Measurements from ENCODE around the gene IGHMBP2. TPM values are rescaled to one million over a fixed set of nuclear protein-coding genes. Genes with fewer than 3 reads are reported as not detected.
A peak's percentile ranks its signal among the peaks of the same experiment; 100 is the strongest.

Gene IGHMBP2
- total RNA-seq, 4 donors from 2014 or later = 9.7 to 15.3 (median 12.8) TPM

DNA sequence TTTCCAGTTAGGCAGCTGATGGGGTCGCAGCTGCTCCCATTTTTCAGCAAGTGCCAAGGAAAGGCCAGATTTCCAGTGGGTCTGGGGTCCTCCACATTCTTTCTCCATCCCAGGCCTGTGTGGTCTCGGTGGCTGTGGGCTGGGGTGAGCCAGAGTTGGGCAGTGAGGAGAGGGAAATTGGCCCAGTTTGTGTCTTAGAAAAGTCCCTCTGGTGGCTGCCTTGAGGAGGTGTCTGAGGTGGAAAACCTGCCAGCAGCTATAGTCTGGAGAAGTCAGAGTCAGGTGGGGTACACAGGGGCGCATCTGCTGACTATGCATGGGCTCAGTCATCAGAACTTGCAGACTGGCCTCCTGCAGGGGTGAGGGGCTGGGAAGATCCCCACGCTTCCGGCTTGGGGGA lies 46.6 kb downstream of the IGHMBP2 start:
- WGBS, 2 donors = 58 to 84% methylated on average over 2 to 4 of the region's 5 CpGs
- Histone ChIP-seq H3K9me3 (no peaks in the 10 kb centered on the region), H3K4me1 (peaks cover 12 to 27% (median 16%) of the 10 kb centered on the region in 3 donors), H3K4me3 (no peak overlapping the region), H3K36me3 (no peaks in the 10 kb centered on the region), H3K27ac (no peak overlapping the region), H3K27me3 (no peaks in the 10 kb centered on the region)
- intact Hi-C loops (cut with DNase I) = no loop called here
- no peak for TF ChIP-seq POLR2A (IDR thresholded peaks at IDR 0.05)
- TF ChIP-seq, protein P1, sequence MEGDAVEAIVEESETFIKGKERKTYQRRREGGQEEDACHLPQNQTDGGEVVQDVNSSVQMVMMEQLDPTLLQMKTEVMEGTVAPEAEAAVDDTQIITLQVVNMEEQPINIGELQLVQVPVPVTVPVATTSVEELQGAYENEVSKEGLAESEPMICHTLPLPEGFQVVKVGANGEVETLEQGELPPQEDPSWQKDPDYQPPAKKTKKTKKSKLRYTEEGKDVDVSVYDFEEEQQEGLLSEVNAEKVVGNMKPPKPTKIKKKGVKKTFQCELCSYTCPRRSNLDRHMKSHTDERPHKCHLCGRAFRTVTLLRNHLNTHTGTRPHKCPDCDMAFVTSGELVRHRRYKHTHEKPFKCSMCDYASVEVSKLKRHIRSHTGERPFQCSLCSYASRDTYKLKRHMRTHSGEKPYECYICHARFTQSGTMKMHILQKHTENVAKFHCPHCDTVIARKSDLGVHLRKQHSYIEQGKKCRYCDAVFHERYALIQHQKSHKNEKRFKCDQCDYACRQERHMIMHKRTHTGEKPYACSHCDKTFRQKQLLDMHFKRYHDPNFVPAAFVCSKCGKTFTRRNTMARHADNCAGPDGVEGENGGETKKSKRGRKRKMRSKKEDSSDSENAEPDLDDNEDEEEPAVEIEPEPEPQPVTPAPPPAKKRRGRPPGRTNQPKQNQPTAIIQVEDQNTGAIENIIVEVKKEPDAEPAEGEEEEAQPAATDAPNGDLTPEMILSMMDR (IDR thresholded peaks at IDR 0.05) = peak in 4 of 6 experiments; percentile 14 to 31 (median 15)
- no peak for DNase-seq

DNA sequence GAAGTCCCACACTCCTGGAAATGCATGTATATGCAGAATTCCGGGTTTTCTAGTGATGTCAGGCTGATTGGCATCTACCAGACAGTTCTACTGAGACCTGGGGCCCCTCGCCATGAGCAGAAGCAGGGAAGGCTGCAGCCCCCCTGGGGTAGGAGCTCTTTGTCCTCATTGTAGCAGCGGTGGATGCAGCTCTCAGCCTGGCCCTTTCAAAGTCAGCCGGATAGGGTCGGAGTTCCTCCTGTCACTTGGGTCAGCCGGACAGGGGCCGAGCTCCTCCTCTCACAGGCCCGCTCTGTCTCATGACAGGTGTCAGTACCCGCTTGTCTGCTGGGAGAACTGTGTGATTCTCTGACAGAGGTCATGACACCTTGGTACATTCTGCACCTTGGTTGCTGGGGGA lies 47.1 kb downstream of the IGHMBP2 start:
- DNase-seq = no peak
- no peak overlapping the region for H3K4me3 ChIP-seq
- H3K9me3 ChIP-seq = no peaks in the 10 kb centered on the region
- no peaks in the 10 kb centered on the region for H3K36me3 ChIP-seq
- no peak overlapping the region for H3K27ac ChIP-seq
- TF ChIP-seq, protein P1 (IDR thresholded peaks at IDR 0.05) = no peak
- no peak for TF ChIP-seq POLR2A (IDR thresholded peaks at IDR 0.05)
- H3K27me3 ChIP-seq = no peaks in the 10 kb centered on the region
- intact Hi-C loops (cut with DNase I) = no loop called here
- WGBS, 2 donors = 79 to 80% methylated on average over 2 to 9 of the region's 9 CpGs
- H3K4me1 ChIP-seq = peaks cover 17 to 32% (median 21%) of the 10 kb centered on the region in 3 donors

DNA sequence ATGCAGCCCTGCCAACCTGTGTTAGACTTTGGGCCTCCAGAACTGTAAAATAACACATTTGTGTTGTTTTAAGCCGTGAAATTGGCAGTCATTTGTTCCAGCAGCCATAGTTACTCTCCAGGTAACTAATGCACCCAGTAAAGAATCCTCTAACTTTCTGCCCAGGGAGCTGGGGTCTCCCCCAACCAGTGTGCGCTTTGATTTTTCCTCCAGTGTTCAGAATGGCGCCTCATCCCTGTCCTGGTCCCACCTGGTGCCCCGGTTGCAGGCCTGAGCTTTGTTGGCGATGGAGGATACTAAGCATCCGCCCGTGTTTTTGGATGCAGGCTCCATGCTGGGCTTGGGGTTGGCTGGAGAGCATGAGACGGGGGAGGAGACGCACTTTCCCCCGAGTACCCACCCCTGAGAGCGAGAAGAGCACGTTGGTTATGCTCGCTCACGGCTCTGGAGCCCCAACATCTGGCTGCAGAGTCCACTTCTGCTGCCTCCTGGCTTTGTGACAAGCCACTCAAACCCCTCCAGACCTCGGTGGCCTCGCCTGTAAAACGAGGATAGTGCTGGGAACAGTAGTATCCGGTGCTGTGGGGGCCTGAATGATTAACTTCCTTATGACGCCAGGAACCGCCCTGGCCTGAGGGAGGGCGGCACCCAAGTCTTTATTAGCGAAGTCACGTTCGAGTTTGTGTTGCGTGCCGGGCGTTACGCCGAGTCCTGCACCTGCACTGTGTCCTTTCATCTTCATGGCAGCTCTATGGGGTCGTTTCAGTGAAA lies 51.3 kb downstream of the IGHMBP2 start:
- intact Hi-C loops (cut with DNase I) = no loop called here
- Histone ChIP-seq H3K4me1 (peaks cover 9 to 20% (median 10%) of the 10 kb centered on the region in 3 donors), H3K4me3 (peak overlapping the region in 1 of 4 donors; percentile 21), H3K9me3 (no peaks in the 10 kb centered on the region), H3K36me3 (no peaks in the 10 kb centered on the region), H3K27me3 (peaks cover 0 to 4% (median 0%) of the 10 kb centered on the region in 4 donors), H3K27ac (no peak overlapping the region)
- TF ChIP-seq, protein P1 (IDR thresholded peaks at IDR 0.05) = no peak
- TF ChIP-seq POLR2A (IDR thresholded peaks at IDR 0.05) = no peak
- no peak for DNase-seq
- WGBS, 2 donors = 40 to 44% methylated on average over 5 to 6 of the region's 30 CpGs

DNA sequence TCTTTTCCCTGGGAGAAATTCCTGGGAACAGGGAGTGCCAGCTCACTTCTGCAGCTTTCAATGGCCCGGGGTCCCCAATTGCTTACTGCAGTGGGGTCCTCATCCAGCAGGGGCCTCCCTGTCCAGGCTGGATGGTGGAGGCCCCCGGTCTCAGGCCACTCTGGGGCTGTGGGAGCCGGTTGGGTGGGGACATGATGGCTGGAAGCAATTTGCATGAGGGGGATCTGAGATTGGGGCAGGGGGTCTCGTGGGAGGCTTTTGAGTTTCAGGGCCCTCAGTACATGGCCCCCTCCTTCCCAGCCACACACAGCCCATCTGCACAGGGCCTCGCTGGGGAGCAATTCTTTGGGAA lies 51.9 kb downstream of the IGHMBP2 start:
- H3K27me3 ChIP-seq = peaks cover 0 to 4% (median 0%) of the 10 kb centered on the region in 4 donors
- intact Hi-C loops (cut with DNase I) = no loop called here
- H3K36me3 ChIP-seq = no peaks in the 10 kb centered on the region
- WGBS, 2 donors = 27 to 33% methylated on average over 1 to 3 of the region's 5 CpGs
- no peak for TF ChIP-seq POLR2A (IDR thresholded peaks at IDR 0.05)
- TF ChIP-seq, protein P1 (IDR thresholded peaks at IDR 0.05) = no peak
- H3K9me3 ChIP-seq = no peaks in the 10 kb centered on the region
- H3K27ac ChIP-seq = no peak overlapping the region
- H3K4me1 ChIP-seq = peaks cover 9 to 20% (median 10%) of the 10 kb centered on the region in 3 donors
- DNase-seq = no peak
- H3K4me3 ChIP-seq = peak overlapping the region in 1 of 4 donors; percentile 21

DNA sequence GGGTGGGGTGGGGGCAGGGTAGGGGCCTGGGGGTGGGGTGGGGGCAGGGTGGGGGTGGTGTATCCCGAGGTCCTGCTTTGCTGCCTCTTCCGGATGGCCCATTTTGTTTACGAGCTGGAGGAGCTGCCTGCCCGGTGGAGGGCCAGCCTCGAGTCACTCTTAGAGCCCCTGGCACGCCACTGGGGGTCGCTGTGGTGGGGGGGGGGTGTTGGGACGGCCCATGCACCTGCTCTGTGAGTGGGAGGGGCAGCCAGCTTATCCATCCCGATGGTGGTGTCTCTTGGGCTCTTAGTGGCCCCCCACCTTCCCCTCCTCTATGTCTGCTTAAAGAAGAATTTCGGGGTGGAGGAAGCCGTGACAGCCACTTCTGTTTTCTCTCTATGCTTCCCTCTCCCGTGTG lies 52.5 kb downstream of the IGHMBP2 start:
- TF ChIP-seq, protein P1 (IDR thresholded peaks at IDR 0.05) = no peak
- no peak for TF ChIP-seq POLR2A (IDR thresholded peaks at IDR 0.05)

More for the DNA sequence above, 52.5 kb downstream of the IGHMBP2 start:
- 20% methylated on average over 1 of the region's 12 CpGs; no CpG with 5 or more reads in 1 of the 2 donors for WGBS, 2 donors
- peaks cover 0 to 4% (median 0%) of the 10 kb centered on the region in 4 donors for H3K27me3 ChIP-seq
- intact Hi-C loops (cut with DNase I) = no loop called here
- H3K4me3 ChIP-seq = no peak overlapping the region
- H3K4me1 ChIP-seq = peaks cover 9 to 20% (median 10%) of the 10 kb centered on the region in 3 donors
- no peak overlapping the region for H3K27ac ChIP-seq
- H3K9me3 ChIP-seq = no peaks in the 10 kb centered on the region
- no peak for DNase-seq
- H3K36me3 ChIP-seq = no peaks in the 10 kb centered on the region

Measured in esophagus squamous epithelium (tissue), 5 donors.